Panc1 (cell line): ENCODE data around the gene DNMT3A. TPM values are rescaled to one million over a fixed set of nuclear protein-coding genes. Genes with fewer than 3 reads are reported as not detected.

Source experiments
- ATAC-seq: fragments of 200-7000 bp; cut with Tn5 transposase; 2 replicates; pipeline ENCODE4 v1.9.1; 2020; ENCODE audit warnings: mild to moderate bottlenecking, moderate library complexity
- BruUV-seq: library from RNA; stranded (reverse); fragments of 400-500 nt; replicated peaks from 2 replicates; lab custom pipeline; 2021; lab: Mats Ljungman, UMichigan
- CTCF ChIA-PET: fragments of 300-600 bp; sonication (Branson Sonifier 250); formaldehyde crosslinking; loops from one replicate; lab custom pipeline; 2022; ENCODE audit warnings: antibody characterized with exemption; lab: Charles Lee
- POLR2A ChIA-PET: fragments of 300-600 bp; sonication (Branson Sonifier 250); formaldehyde crosslinking; loops from one replicate; lab custom pipeline; 2022; ENCODE audit warnings: antibody characterized with exemption; lab: Charles Lee
- DNase-seq: peaks from one replicate; pipeline ENCODE4 v3.0.0-alpha.2; 2010; ENCODE audit warnings: low read depth, low spot score
- H3K27ac ChIP-seq: 2 replicates; pipeline ENCODE4 v1.5.1; 2011; ENCODE audit warnings: mild to moderate bottlenecking, low read length, inconsistent platforms
- H3K27me3 ChIP-seq: fragments of 200-500 bp; sonication (Bioruptor generic); 2 replicates; pipeline ENCODE4 v1.6.0; 2014; ENCODE audit warnings: low read length, inconsistent platforms; ENCODE audit not compliant: control insufficient read depth, insufficient read depth
- H3K36me3 ChIP-seq: fragments of 200-500 bp; sonication (Bioruptor generic); 2 replicates; pipeline ENCODE4 v1.5.1; 2014; ENCODE audit warnings: inconsistent platforms, mild to moderate bottlenecking, low read length, moderate library complexity; ENCODE audit not compliant: control insufficient read depth, insufficient read depth
- H3K4me1 ChIP-seq: 2 replicates; pipeline ENCODE4 v1.5.1; 2011; ENCODE audit warnings: inconsistent platforms, mild to moderate bottlenecking, low read length, moderate library complexity; ENCODE audit not compliant: control insufficient read depth, insufficient read depth
- H3K4me3 ChIP-seq, 2 experiments: 2 replicates each; pipeline ENCODE4 v1.5.1; 2011 to 2012; ENCODE audit warnings: low read depth in 2 of 2, low read length in 2 of 2, mild to moderate bottlenecking in 2 of 2, inconsistent platforms in 1 of 2, moderate library complexity in 1 of 2
- H3K9me3 ChIP-seq: fragments of 200-500 bp; sonication (Bioruptor generic); 2 replicates; pipeline ENCODE4 v1.5.1; 2014; ENCODE audit warnings: low read depth, mild to moderate bottlenecking, inconsistent platforms, low read length, moderate library complexity; ENCODE audit not compliant: control insufficient read depth, insufficient read depth
- POLR2AphosphoS5 ChIP-seq: IDR thresholded peaks from 2 replicates; pipeline ENCODE4 v1.6.1; 2012; ENCODE audit warnings: mild to moderate bottlenecking, low read depth, low read length, moderate library complexity
- SIN3A ChIP-seq: IDR thresholded peaks from 2 replicates; pipeline ENCODE4 v1.6.1; 2012; ENCODE audit warnings: low read depth, mild to moderate bottlenecking, low read length, moderate library complexity, borderline replicate concordance; ENCODE audit not compliant: insufficient read depth
- TCF7L2 ChIP-seq: IDR thresholded peaks from 2 replicates; pipeline ENCODE4 v1.6.1; 2011; ENCODE audit warnings: mild to moderate bottlenecking, low read depth, low read length, inconsistent platforms
- in situ Hi-C: cut with HindIII; loops from 2 replicates; pipeline ENCODE4 v1.10.0; 2016; ENCODE audit warnings: low sequenced_read_pairs, low pct_unique_long_range_greater_than_20kb
- intact Hi-C: fragments of 100-400 bp; cut with micrococcal nuclease; formaldehyde crosslinking; loops from one replicate; pipeline ENCODE4 v1.10.0; 2022; ENCODE audit not compliant: unreplicated experiment
- total RNA-seq: library from RNA; stranded (reverse); gene quantifications from one replicate; pipeline ENCODE4 v1.2.1, GENCODE V29; 2021; ENCODE audit not compliant: unreplicated experiment
- TF ChIP-seq, protein P1 (sequence below): fragments of 450-650 bp; IDR thresholded peaks from 2 replicates; pipeline ENCODE4 v1.5.1; 2017; ENCODE audit warnings: mild to moderate bottlenecking
- TF ChIP-seq, protein P2 (sequence below), 2 experiments: IDR thresholded peaks; 2 replicates each; pipeline ENCODE4 v1.6.1; 2011 to 2012; ENCODE audit warnings: low read depth in 2 of 2, control low read depth in 1 of 2, low read length in 1 of 2, mild to moderate bottlenecking in 1 of 2, moderate library complexity in 1 of 2; ENCODE audit not compliant: insufficient read depth in 1 of 2

The DNMT3A gene
- total RNA-seq, 1 experiment from 2014 or later: 29.3 TPM

DNA sequence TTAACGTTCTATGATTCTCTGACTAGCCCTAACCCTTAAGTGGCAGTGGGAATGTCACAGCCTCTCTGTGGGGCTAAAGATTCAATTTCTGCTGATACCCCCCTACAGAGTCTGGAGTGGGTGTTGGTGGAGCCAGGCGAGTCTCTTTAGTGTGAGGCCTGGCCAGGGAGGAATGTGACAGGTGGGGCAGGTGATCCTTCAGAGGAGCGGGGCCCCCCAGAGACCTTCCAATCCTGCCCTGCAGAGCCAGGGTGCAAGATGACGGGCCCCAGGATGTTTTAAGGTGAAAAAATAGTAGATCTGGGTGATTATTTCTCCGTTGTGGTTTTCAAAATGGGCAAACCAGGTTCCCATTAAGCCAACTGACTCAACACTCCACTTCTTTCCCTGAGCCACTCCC, 28.2 kb upstream of the DNMT3A start:
- Histone ChIP-seq H3K27ac (no peak overlapping the region), H3K36me3 (no peaks in the 10 kb centered on the region), H3K4me3 (no peak overlapping the region), H3K4me1 (no peaks in the 10 kb centered on the region), H3K9me3 (no peaks in the 10 kb centered on the region), H3K27me3 (no peaks in the 10 kb centered on the region)
- intact Hi-C loops (no loop called here), in situ Hi-C loops (no loop called here)
- no peak for DNase-seq
- ChIA-PET CTCF (no interaction called here), POLR2A (no interaction called here)
- no peak for TF ChIP-seq POLR2AphosphoS5
- no peak for TF ChIP-seq SIN3A
- TF ChIP-seq TCF7L2: no peak
- TF ChIP-seq, protein P1, sequence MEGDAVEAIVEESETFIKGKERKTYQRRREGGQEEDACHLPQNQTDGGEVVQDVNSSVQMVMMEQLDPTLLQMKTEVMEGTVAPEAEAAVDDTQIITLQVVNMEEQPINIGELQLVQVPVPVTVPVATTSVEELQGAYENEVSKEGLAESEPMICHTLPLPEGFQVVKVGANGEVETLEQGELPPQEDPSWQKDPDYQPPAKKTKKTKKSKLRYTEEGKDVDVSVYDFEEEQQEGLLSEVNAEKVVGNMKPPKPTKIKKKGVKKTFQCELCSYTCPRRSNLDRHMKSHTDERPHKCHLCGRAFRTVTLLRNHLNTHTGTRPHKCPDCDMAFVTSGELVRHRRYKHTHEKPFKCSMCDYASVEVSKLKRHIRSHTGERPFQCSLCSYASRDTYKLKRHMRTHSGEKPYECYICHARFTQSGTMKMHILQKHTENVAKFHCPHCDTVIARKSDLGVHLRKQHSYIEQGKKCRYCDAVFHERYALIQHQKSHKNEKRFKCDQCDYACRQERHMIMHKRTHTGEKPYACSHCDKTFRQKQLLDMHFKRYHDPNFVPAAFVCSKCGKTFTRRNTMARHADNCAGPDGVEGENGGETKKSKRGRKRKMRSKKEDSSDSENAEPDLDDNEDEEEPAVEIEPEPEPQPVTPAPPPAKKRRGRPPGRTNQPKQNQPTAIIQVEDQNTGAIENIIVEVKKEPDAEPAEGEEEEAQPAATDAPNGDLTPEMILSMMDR: no peak
- TF ChIP-seq, protein P2, sequence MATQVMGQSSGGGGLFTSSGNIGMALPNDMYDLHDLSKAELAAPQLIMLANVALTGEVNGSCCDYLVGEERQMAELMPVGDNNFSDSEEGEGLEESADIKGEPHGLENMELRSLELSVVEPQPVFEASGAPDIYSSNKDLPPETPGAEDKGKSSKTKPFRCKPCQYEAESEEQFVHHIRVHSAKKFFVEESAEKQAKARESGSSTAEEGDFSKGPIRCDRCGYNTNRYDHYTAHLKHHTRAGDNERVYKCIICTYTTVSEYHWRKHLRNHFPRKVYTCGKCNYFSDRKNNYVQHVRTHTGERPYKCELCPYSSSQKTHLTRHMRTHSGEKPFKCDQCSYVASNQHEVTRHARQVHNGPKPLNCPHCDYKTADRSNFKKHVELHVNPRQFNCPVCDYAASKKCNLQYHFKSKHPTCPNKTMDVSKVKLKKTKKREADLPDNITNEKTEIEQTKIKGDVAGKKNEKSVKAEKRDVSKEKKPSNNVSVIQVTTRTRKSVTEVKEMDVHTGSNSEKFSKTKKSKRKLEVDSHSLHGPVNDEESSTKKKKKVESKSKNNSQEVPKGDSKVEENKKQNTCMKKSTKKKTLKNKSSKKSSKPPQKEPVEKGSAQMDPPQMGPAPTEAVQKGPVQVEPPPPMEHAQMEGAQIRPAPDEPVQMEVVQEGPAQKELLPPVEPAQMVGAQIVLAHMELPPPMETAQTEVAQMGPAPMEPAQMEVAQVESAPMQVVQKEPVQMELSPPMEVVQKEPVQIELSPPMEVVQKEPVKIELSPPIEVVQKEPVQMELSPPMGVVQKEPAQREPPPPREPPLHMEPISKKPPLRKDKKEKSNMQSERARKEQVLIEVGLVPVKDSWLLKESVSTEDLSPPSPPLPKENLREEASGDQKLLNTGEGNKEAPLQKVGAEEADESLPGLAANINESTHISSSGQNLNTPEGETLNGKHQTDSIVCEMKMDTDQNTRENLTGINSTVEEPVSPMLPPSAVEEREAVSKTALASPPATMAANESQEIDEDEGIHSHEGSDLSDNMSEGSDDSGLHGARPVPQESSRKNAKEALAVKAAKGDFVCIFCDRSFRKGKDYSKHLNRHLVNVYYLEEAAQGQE (IDR thresholded peaks at IDR 0.05; ENCODE audit: insufficient read depth in 1 of 2, low read depth in 2 of 2, low read length in 1 of 2): no peak
- no TSS peak for BruUV-seq
- no peak for ATAC-seq

- POLR2A ChIA-PET: no interaction called here
- H3K9me3 ChIP-seq: no peaks in the 10 kb centered on the region
- intact Hi-C loops: no loop called here
- no peak overlapping the region for H3K4me3 ChIP-seq
- DNase-seq (no peak), ATAC-seq (no peak)
- H3K36me3 ChIP-seq: no peaks in the 10 kb centered on the region
- CTCF ChIA-PET: no interaction called here
- in situ Hi-C loops: no loop called here
- no peaks in the 10 kb centered on the region for H3K4me1 ChIP-seq
- no TSS peak for BruUV-seq
- TF ChIP-seq, protein P2 (IDR thresholded peaks at IDR 0.05; ENCODE audit: insufficient read depth in 1 of 2, low read depth in 2 of 2, low read length in 1 of 2): no peak
- no peak for TF ChIP-seq TCF7L2
- no peak for TF ChIP-seq SIN3A
- TF ChIP-seq POLR2AphosphoS5: no peak
- TF ChIP-seq, protein P1: no peak
- no peaks in the 10 kb centered on the region for H3K27me3 ChIP-seq
- H3K27ac ChIP-seq: no peak overlapping the region
Observed at GRCh38 chr2:25369439-25369838, 27.7 kb upstream of the DNMT3A start.
